B cell (primary cell): Measurements from ENCODE around the gene PPP2R5A. TPM values are rescaled to one million over a fixed set of nuclear protein-coding genes. Genes with fewer than 3 reads are reported as not detected.

Experiments used
- ATAC-seq: fragments of 200-7000 bp; cut with Tn5 transposase; one replicate; pipeline ENCODE4 v1.10.0; 2021; ENCODE audit warnings: low read depth, mild to moderate bottlenecking, moderate number of reproducible peaks, moderate library complexity
- CTCF ChIA-PET: fragments of 350-600 bp; sonication (Branson Sonifier 250); formaldehyde crosslinking; loops from one replicate; lab custom pipeline; 2021; ENCODE audit warnings: antibody characterized with exemption, inconsistent platforms; lab: Charles Lee
- POLR2A ChIA-PET: fragments of 350-600 bp; sonication (Branson Sonifier 250); formaldehyde crosslinking; loops from one replicate; lab custom pipeline; 2021; ENCODE audit warnings: antibody characterized with exemption; lab: Charles Lee
- DNase-seq: peaks from one replicate; pipeline ENCODE4 v3.0.0; 2013
- H2AFZ ChIP-seq: 2 replicates; pipeline ENCODE4 v1.6.1; 2012; ENCODE audit warnings: mild to moderate bottlenecking, low read depth, low read length; ENCODE audit not compliant: insufficient read depth, poor library complexity, severe bottlenecking
- H3K27ac ChIP-seq, 2 donors: 1 replicate in 1 of 2; 2 replicates in 1 of 2; pipeline ENCODE4 v1.5.1; 2012 to 2013; ENCODE audit warnings: low read length in 2 of 2, mild to moderate bottlenecking in 2 of 2, moderate library complexity in 1 of 2
- H3K27me3 ChIP-seq, 4 experiments: fragments of 200-600 bp in 1 of 4; sonication (generic) in 1 of 4; replicated peaks in 1 of 4; 1 replicate in 2 of 4; 2 replicates in 2 of 4; pipeline versions ENCODE4 v1.6.1 to v1.7.0; 2013 to 2016; ENCODE audit warnings: low read length in 3 of 4, mild to moderate bottlenecking in 2 of 4, mixed read lengths in 1 of 4, moderate library complexity in 1 of 4; ENCODE audit not compliant: insufficient read depth in 4 of 4, control insufficient read depth in 3 of 4; ENCODE audit errors: control extremely low read depth in 1 of 4
- H3K36me3 ChIP-seq, 2 experiments: replicated peaks in 1 of 2; 1 replicate in 1 of 2; 2 replicates in 1 of 2; pipeline versions ENCODE4 v1.6.1 to v1.7.1; 2013; ENCODE audit warnings: low read length in 1 of 2; ENCODE audit not compliant: insufficient read depth in 2 of 2, control insufficient read depth in 1 of 2; ENCODE audit errors: control extremely low read depth in 1 of 2, extremely low read depth in 1 of 2
- H3K4me1 ChIP-seq, 2 donors: fragments of 200-600 bp in 1 of 2; sonication (generic) in 1 of 2; 1 replicate in 1 of 2; 2 replicates in 1 of 2; pipeline versions ENCODE4 v1.5.1 to v1.6.1; 2013 to 2017; ENCODE audit warnings: low read length in 2 of 2; ENCODE audit not compliant: control insufficient read depth in 2 of 2, insufficient read depth in 2 of 2
- H3K4me2 ChIP-seq: replicated peaks from 2 replicates; pipeline ENCODE3; 2012; ENCODE audit warnings: mild to moderate bottlenecking, low read depth, low read length; ENCODE audit not compliant: poor library complexity, severe bottlenecking
- H3K4me3 ChIP-seq, 5 experiments: fragments of 200-600 bp in 1 of 5; sonication (generic) in 1 of 5; 1 replicate in 3 of 5; 2 replicates in 2 of 5; pipeline versions ENCODE4 v1.5.1 to v1.7.0; 2011 to 2016; ENCODE audit warnings: low read length in 4 of 5, mild to moderate bottlenecking in 4 of 5, low read depth in 2 of 5, control low read depth in 1 of 5, moderate library complexity in 1 of 5; ENCODE audit not compliant: insufficient read depth in 1 of 5; ENCODE audit errors: control extremely low read depth in 1 of 5, extremely low read depth in 1 of 5
- H3K79me2 ChIP-seq: fragments of 200-600 bp; sonication (generic); one replicate; pipeline ENCODE4 v1.6.0; 2016; ENCODE audit warnings: low read length; ENCODE audit not compliant: control insufficient read depth, insufficient read depth
- H3K9ac ChIP-seq: fragments of 200-600 bp; sonication (generic); 2 replicates; pipeline ENCODE4 v1.6.1; 2017; ENCODE audit warnings: mild to moderate bottlenecking, low read length, moderate library complexity
- H3K9me3 ChIP-seq, 3 donors: one replicate each; pipeline versions ENCODE4 v1.6.1 to v1.7.1; 2013; ENCODE audit warnings: low read length in 2 of 3; ENCODE audit not compliant: control insufficient read depth in 2 of 3, insufficient read depth in 1 of 3; ENCODE audit errors: control extremely low read depth in 1 of 3
- H4K20me1 ChIP-seq: 2 replicates; pipeline ENCODE4 v1.6.0; 2012; ENCODE audit warnings: mild to moderate bottlenecking, low read length; ENCODE audit not compliant: insufficient read depth, control insufficient read depth, poor library complexity, severe bottlenecking
- H3K27ac Mint-ChIP-seq: one replicate; pipeline ENCODE4 v1.8.0; 2021; ENCODE audit warnings: mixed read lengths
- H3K27me3 Mint-ChIP-seq: one replicate; pipeline ENCODE4 v1.8.0; 2021; ENCODE audit warnings: mixed read lengths
- H3K4me1 Mint-ChIP-seq: one replicate; pipeline ENCODE4 v1.8.0; 2021; ENCODE audit warnings: mixed read lengths
- H3K4me3 Mint-ChIP-seq: one replicate; pipeline ENCODE4 v1.8.0; 2021; ENCODE audit warnings: mixed read lengths
- H3K9me3 Mint-ChIP-seq: one replicate; pipeline ENCODE4 v1.8.0; 2022; ENCODE audit warnings: mixed read lengths; ENCODE audit not compliant: insufficient read depth
- EZH2 ChIP-seq: IDR thresholded peaks from 2 replicates; pipeline ENCODE4 v1.6.1; 2012; ENCODE audit warnings: borderline replicate concordance, low read depth, mild to moderate bottlenecking, moderate library complexity, low read length; ENCODE audit not compliant: insufficient read depth, poor library complexity, severe bottlenecking
- WGBS: methylation state at CpG from one replicate; pipeline ENCODE4 v1.1.5; 2013; ENCODE audit warnings: missing lambda C conversion rate; ENCODE audit not compliant: insufficient coverage; 5-methylcytosine and 5-hydroxymethylcytosine counted together
- intact Hi-C: fragments of 100-400 bp; cut with micrococcal nuclease; formaldehyde crosslinking; loops from one replicate; pipeline ENCODE4 v1.10.0; 2022
- polyA plus RNA-seq: library from polyadenylated mRNA; depleted of rRNA; stranded (reverse); fragments of >200 nt; gene quantifications from 2 replicates; pipeline ENCODE4 v1.2.3, GENCODE V29; 2012
- total RNA-seq, 2 donors: library from RNA; stranded (reverse); fragments of 120-200 nt in 1 of 2; gene quantifications; 1 replicate in 1 of 2; 2 replicates in 1 of 2; pipeline versions ENCODE4 v1.2.3 to v1.2.4, GENCODE V29; 2013 to 2022
- TF ChIP-seq, protein P1 (sequence below): fragments of 200-600 bp; IDR thresholded peaks from one replicate; pipeline ENCODE4 v1.8.0; 2022; ENCODE audit warnings: antibody characterized with exemption, mild to moderate bottlenecking

Gene PPP2R5A
- total and polyA plus RNA-seq, 2 donors (not counting 1 experiment from before 2014, with no cell fraction given), result 22.4 to 43.4 TPM

GRCh38 chr1:212323066-212323465 is 37.9 kb downstream of the PPP2R5A start:
- ChIA-PET POLR2A (no interaction called here), CTCF (no interaction called here)
- no peaks in the 10 kb centered on the region for H3K4me1 ChIP-seq
- H2AFZ ChIP-seq, result no peak overlapping the region
- DNase-seq (no peak), ATAC-seq (no peak)
- peaks cover 0 to 3% of the 10 kb centered on the region in 2 experiments for H3K36me3 ChIP-seq
- peaks cover 12% of the 10 kb centered on the region for H3K4me1 Mint-ChIP-seq
- H3K9ac ChIP-seq, result no peak overlapping the region
- H3K9me3 Mint-ChIP-seq, result no peaks in the 10 kb centered on the region
- H3K27ac ChIP-seq, result no peak overlapping the region
- TF ChIP-seq EZH2, result no peak
- TF ChIP-seq, protein P1, sequence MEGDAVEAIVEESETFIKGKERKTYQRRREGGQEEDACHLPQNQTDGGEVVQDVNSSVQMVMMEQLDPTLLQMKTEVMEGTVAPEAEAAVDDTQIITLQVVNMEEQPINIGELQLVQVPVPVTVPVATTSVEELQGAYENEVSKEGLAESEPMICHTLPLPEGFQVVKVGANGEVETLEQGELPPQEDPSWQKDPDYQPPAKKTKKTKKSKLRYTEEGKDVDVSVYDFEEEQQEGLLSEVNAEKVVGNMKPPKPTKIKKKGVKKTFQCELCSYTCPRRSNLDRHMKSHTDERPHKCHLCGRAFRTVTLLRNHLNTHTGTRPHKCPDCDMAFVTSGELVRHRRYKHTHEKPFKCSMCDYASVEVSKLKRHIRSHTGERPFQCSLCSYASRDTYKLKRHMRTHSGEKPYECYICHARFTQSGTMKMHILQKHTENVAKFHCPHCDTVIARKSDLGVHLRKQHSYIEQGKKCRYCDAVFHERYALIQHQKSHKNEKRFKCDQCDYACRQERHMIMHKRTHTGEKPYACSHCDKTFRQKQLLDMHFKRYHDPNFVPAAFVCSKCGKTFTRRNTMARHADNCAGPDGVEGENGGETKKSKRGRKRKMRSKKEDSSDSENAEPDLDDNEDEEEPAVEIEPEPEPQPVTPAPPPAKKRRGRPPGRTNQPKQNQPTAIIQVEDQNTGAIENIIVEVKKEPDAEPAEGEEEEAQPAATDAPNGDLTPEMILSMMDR, result no peak
- no peaks in the 10 kb centered on the region for H3K9me3 ChIP-seq
- no peak overlapping the region for H3K4me3 Mint-ChIP-seq
- H3K4me3 ChIP-seq, result no peak overlapping the region
- no peak overlapping the region for H3K4me2 ChIP-seq
- H3K27me3 Mint-ChIP-seq, result no peaks in the 10 kb centered on the region
- no peak overlapping the region for H3K27ac Mint-ChIP-seq
- intact Hi-C loops, result no loop called here
- H4K20me1 ChIP-seq, result peaks cover 50% of the 10 kb centered on the region
- no CpG with 5 or more reads among the region's 3 CpGs for WGBS
- no peaks in the 10 kb centered on the region for H3K27me3 ChIP-seq
- H3K79me2 ChIP-seq, result peaks cover 63% of the 10 kb centered on the region

DNA sequence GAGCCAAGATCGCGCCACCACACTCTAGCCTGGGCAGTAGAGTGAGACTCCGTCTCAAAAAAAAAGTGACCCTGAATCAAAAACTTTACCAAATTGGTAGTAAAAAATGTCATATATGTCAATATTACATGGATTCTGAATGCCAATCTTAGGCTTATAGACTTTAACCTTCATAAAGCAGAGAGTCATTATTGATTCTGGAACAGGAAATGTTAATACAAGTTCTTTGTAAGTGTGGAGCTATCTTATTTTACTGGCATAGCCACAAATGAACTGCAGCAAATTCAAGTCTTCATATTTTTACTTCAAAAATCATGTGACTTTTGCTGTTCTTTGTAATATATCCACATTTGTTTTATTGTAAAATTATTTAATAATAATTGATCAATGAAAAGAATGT is 41.3 kb downstream of the PPP2R5A start:
- H3K79me2 ChIP-seq, result peaks cover 59% of the 10 kb centered on the region

More for the DNA sequence above, 41.3 kb downstream of the PPP2R5A start:
- Histone ChIP-seq H4K20me1 (peaks cover 45% of the 10 kb centered on the region), H3K36me3 (peaks cover 0 to 10% of the 10 kb centered on the region in 2 experiments), H3K27me3 (no peaks in the 10 kb centered on the region), H3K9me3 (no peaks in the 10 kb centered on the region), H3K27ac (no peak overlapping the region), H3K4me2 (no peak overlapping the region), H3K9ac (no peak overlapping the region), H3K4me3 (no peak overlapping the region), H3K4me1 (no peaks in the 10 kb centered on the region), H2AFZ (no peak overlapping the region)
- no peaks in the 10 kb centered on the region for H3K9me3 Mint-ChIP-seq
- no peak for TF ChIP-seq EZH2
- TF ChIP-seq, protein P1, result no peak
- CTCF ChIA-PET, result no interaction called here
- H3K4me1 Mint-ChIP-seq, result peaks cover 14% of the 10 kb centered on the region
- ATAC-seq, result no peak
- DNase-seq, result no peak
- H3K4me3 Mint-ChIP-seq, result no peak overlapping the region
- intact Hi-C loops, result no loop called here
- POLR2A ChIA-PET, result no interaction called here
- no peaks in the 10 kb centered on the region for H3K27me3 Mint-ChIP-seq
- WGBS, result no CpG with 5 or more reads among the region's 3 CpGs
- H3K27ac Mint-ChIP-seq, result no peak overlapping the region
